ENCODE results near the gene COQ8A.

The COQ8A gene

DNA sequence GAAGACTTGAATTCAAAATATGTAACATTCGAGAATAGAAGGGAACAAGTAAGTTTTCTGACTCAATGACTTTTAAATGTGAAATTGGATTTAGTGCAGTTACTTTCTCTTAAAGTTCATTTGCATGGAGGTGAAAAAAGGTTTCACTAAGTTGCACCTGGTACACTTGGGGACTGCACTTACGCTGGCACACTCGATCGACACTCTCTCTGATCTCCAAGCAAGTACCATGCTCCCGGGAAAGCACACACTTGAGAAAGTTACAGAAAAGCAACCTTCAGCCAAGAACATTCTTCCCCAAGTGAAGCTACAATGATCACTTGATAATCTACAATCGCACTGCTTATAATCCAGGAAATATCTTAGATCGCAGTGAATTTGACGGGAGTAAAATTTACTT, 63.1 kb downstream of the COQ8A start:
- FAIRE-seq, result no peak
- no peak for DNase-seq (ENCODE audit: low spot score)

DNA sequence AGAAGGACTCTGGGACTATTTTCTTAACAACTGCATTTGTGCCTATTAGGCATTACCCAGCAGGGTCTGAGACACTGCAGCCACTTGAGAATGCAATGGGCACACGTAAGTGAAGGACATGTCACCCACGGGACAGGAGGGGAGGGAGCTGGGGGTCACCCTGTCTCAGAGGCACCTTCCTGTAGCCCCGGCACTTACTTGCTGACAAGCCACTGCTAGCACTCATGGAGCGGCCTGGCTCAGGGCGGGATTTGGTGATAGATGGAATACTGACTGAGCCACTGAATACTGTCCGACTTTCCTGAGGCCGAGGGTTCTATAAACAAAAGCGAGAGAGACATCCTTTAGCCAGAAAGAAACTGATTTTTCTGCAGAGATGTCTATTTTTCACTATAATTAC, 64.7 kb downstream of the COQ8A start:
- DNase-seq (ENCODE audit: low spot score) (no peak), FAIRE-seq (no peak)

DNA sequence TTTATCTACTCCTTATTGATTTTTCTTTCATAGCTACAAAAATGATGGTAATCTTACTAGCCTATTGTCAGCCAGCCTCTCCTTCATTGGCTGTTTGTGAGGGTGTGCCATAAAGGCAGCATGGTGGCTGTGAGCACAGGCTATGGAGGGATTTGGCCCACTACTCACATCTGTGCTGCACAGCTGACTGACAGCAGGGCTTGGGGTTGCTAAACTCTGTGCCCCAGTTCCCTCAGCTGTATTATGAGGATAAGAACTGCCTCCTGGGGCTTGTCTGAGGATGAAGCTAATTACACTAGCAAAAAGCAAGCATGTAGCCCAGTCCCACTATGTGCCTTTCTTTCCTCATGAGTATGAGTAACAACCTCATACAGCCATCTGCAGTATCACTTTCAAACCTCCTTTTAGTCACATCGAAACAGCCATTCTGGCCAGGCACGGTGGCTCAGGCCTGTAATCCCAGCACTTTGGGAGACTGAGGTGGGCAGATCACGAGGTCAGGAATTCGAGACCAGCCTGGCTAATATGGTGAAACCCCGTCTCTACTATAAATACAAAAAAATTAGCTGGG, 66.2 kb downstream of the COQ8A start:
- FAIRE-seq, result no peak
- no peak for DNase-seq (ENCODE audit: low spot score)

DNA sequence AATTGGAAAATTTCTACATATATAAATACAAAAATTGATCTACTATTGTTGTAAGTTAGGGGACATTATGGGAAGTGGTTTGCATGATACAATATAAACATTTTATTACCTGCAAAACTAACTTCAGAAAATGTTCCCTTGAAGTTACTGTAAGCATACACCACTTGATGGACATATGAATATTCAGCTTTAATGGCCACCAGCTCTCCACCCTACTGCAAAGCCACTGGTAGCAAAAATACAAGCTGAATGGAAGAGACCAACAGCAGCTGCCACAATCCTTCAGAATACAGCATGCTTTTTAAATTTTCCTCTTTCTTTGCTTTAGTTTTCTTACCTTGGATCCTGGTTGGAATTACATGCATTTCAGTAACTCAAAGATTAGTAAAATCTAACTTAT, 69.8 kb downstream of the COQ8A start:
- FAIRE-seq, result no peak
- no peak for DNase-seq (ENCODE audit: low spot score)

DNA sequence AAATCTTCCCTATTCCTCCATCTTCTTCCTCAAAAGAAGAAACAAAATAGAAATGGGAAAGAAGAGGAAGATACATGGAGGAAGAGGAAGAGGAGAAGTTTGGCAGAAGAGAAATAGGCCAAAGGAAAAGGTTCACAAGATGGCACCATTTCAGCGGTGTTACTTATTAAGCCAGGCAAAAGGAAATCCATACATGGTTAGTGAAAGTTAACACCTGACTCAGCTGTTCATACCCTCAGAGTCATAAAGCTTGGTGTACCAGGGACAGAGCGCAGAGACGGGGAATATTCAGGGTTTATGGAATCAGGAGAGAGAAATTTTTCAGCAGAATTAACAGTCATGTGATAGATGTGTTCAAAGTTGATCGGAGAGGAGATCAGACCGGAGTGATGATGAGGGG, 70.6 kb downstream of the COQ8A start:
- FAIRE-seq, result no peak

DNA sequence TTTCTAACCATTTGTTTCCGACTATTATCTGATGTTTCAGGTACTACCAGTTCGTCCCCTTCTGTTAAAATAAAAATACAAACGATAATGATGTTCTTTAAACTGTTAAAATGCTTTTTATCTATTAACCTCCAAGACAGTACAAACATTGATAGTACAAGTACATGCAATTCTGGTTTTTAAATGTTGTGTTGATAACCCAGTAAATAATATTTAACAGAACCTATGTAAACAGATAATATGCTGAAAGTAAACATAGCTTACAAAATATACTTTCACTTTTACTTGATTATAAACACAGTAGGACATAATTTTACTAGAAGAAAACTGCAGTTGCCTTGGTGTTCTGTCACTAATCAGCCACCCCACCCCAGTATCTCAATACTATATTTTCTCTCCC, 76.9 kb downstream of the COQ8A start:
- DNase-seq (ENCODE audit: low spot score) (no peak), FAIRE-seq (no peak)

More for the DNA sequence above, 70.6 kb downstream of the COQ8A start:
- no peak for DNase-seq (ENCODE audit: low spot score)

DNA sequence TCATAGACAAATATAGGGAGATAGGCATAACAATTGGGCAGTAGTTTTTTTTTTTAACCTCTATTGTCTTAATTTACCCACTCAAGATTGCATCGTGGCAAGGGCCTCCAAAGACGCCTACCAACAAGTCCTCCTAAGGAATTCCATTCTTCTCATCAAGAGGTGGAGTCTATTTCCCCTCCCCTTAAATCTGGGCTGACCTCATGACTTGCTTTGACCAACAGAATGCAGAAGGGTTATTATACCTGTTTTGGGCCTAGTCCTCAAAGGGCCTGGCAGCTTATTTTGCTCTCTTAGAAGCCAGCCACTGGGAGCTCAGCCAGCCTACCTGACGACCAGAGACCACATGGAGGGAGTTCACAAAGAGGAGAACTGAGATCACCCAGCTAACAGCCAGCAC, 92.3 kb downstream of the COQ8A start:
- FAIRE-seq, result no peak
- no peak for DNase-seq (ENCODE audit: low spot score)

DNA sequence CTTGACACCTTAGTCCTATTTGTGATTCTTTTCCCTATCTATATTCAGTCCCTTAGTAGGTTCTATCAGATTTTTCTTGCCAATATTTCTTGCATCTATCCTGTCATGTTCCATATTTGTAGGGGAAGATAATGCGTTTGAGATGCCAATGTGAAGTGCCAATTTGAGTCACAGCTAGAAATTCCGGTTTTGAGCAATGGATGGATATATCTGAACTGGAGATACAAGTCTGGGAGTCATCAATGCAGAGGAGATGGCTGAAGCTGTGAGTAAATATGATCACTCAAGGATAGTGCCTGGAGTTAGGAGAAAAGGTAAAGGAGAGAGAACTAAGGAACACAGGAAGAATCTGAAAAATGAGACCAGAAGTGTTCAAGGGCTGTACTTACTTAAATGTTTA, 93.8 kb downstream of the COQ8A start:
- no peak for DNase-seq (ENCODE audit: low spot score)
- FAIRE-seq, result no peak

DNA sequence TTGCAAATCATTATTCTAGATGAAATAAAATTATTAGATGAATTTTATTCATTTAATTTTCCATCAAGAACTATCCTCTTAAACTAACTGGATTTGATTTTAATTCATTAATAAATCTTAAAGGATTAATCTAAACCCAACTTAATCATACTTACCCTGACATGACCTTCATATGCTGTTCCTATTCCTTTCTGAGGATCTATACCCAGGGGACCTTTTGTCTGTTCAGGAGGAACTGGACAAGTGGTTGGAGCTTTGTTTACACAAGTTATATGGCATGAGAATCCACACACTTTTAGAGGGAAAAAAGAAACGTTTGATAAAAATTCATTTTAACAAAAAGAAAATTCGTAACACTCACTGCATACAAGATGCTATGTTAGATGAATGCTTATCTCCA, 95.2 kb downstream of the COQ8A start:
- FAIRE-seq, result no peak
- DNase-seq (ENCODE audit: low spot score), result no peak

DNA sequence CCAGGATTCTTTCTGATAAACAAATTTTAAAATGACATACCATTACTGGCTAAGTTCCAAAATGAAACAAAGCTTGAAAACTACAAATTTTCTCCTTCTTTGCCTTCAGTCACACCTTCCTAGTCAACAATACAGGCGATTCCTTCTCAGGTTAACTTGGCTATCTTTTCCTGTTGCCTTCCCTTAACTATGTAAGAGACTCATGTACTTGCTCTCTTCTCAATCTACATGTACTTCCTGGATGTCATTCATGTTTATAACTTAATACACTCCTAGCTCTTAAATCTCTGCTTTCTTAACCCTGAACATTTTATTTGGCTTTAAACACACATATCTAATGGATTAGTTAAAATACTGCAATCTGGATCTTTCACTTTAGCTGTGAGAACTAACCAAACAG, 97.0 kb downstream of the COQ8A start:
- DNase-seq (ENCODE audit: low spot score), result no peak
- no peak for FAIRE-seq

All from RCC 7860 (cell line).